HepG2 (cell line): ENCODE results near the gene ARHGAP29. TPM values are rescaled to one million over a fixed set of nuclear protein-coding genes. Genes with fewer than 3 reads are reported as not detected.

Experiments
- ARID4A ChIP-seq: sonication (generic); formaldehyde crosslinking; IDR thresholded peaks from 2 replicates; pipeline ENCODE4 v1.5.0; 2020; ENCODE audit warnings: mild to moderate bottlenecking, missing genetic modification reagents, borderline replicate concordance
- ATF7 ChIP-seq, 2 experiments: fragments of 450-650 bp in 1 of 2; sonication (generic) in 1 of 2; formaldehyde crosslinking in 1 of 2; IDR thresholded peaks; 2 replicates each; pipeline versions ENCODE4 v1.4.0 to v1.6.1; 2016 to 2020; ENCODE audit warnings: antibody characterized with exemption in 1 of 2, mild to moderate bottlenecking in 1 of 2, missing genetic modification reagents in 1 of 2
- DNMT3B ChIP-seq: conservative IDR thresholded peaks from 2 replicates; pipeline ENCODE4 v1.6.1; 2016; ENCODE audit warnings: missing biosample characterization, control low read depth
- GABPB1 ChIP-seq: IDR thresholded peaks from 2 replicates; pipeline ENCODE4 v1.6.1; 2016; ENCODE audit warnings: mild to moderate bottlenecking, missing genetic modification reagents, moderate library complexity, missing compliant biosample characterization
- HIC2 ChIP-seq: sonication (generic); formaldehyde crosslinking; IDR thresholded peaks from 2 replicates; pipeline ENCODE4 v1.9.0; 2022; ENCODE audit warnings: low read depth, missing genetic modification reagents
- HNF1B ChIP-seq: sonication (generic); formaldehyde crosslinking; IDR thresholded peaks from 2 replicates; pipeline ENCODE4 v1.5.1; 2020; ENCODE audit warnings: mild to moderate bottlenecking, moderate library complexity, missing genetic modification reagents
- HNRNPK ChIP-seq: fragments of 200-400 bp; formaldehyde crosslinking; IDR thresholded peaks from 2 replicates; pipeline ENCODE4 v1.6.1; 2018; ENCODE audit warnings: low read length, low read depth, moderate library complexity, mild to moderate bottlenecking; ENCODE audit not compliant: poor library complexity, severe bottlenecking
- KAT7 ChIP-seq: IDR thresholded peaks from 2 replicates; pipeline ENCODE4 v1.6.1; 2018; ENCODE audit warnings: borderline replicate concordance, missing compliant biosample characterization
- KDM5A ChIP-seq: fragments of 200-600 bp; sonication (generic); IDR thresholded peaks from 2 replicates; pipeline ENCODE4 v1.7.0; 2018; ENCODE audit warnings: antibody characterized with exemption, mild to moderate bottlenecking, low read length, borderline replicate concordance
- LRRFIP1 ChIP-seq: sonication (generic); formaldehyde crosslinking; conservative IDR thresholded peaks from 2 replicates; pipeline ENCODE4 v1.4.0; 2020; ENCODE audit warnings: missing genetic modification reagents
- PHF21A ChIP-seq: sonication (generic); formaldehyde crosslinking; IDR thresholded peaks from 2 replicates; pipeline ENCODE4 v1.5.0; 2020; ENCODE audit warnings: mild to moderate bottlenecking, missing genetic modification reagents
- RFX3 ChIP-seq: IDR thresholded peaks from 2 replicates; pipeline ENCODE4 v1.6.1; 2016; ENCODE audit warnings: missing biosample characterization, missing genetic modification reagents
- SATB2 ChIP-seq: sonication (generic); formaldehyde crosslinking; IDR thresholded peaks from 2 replicates; pipeline ENCODE4 v1.5.0; 2020; ENCODE audit warnings: missing genetic modification reagents
- SIX4 ChIP-seq: sonication (generic); formaldehyde crosslinking; IDR thresholded peaks from 2 replicates; pipeline ENCODE4 v1.4.0; 2020; ENCODE audit warnings: missing genetic modification reagents
- SMC3 ChIP-seq: IDR thresholded peaks from 2 replicates; pipeline ENCODE4 v1.6.1; 2011; ENCODE audit warnings: low read length, improper control_type of control experiment
- ZFAT ChIP-seq: sonication (generic); formaldehyde crosslinking; conservative IDR thresholded peaks from 2 replicates; pipeline ENCODE4 v1.8.1; 2023; ENCODE audit warnings: missing genetic modification reagents, inconsistent platforms
- ZNF3 ChIP-seq: IDR thresholded peaks from 2 replicates; pipeline ENCODE4 v1.7.0; 2017; ENCODE audit warnings: inconsistent platforms
- ZNF678 ChIP-seq: sonication (generic); formaldehyde crosslinking; IDR thresholded peaks from 2 replicates; pipeline ENCODE4 v1.4.0; 2020; ENCODE audit warnings: mild to moderate bottlenecking, missing genetic modification reagents
- polyA plus RNA-seq, 8 experiments: library from polyadenylated mRNA; depleted of rRNA in 3 of 8; stranded (reverse) in 7 of 8; unstranded in 1 of 8; fragments of >200 nt; fragmentation: Illumina TruSeq in 4 of 8; extraction: Trizol in 4 of 8; gene quantifications; 2 replicates each; pipeline versions ENCODE4 v1.2.1 to v1.2.3, GENCODE V29; 2011 to 2016; ENCODE audit warnings: low read depth in 4 of 8, missing spikeins in 1 of 8, mixed read lengths in 1 of 8; ENCODE audit not compliant: insufficient read depth in 1 of 8
- total RNA-seq, 5 experiments: library from RNA; depleted of rRNA; stranded (reverse); fragments of >200 nt; fragmentation: Illumina TruSeq; extraction: Trizol; gene quantifications; 2 replicates each; pipeline ENCODE4 v1.2.3, GENCODE V29; 2016; ENCODE audit warnings: low read depth in 1 of 5

Gene ARHGAP29
- total and polyA plus RNA-seq, 2 of the 13 experiments (the other 11 are each of a cell fraction or from before 2014, with no cell fraction given) = 12.8 to 18.3 TPM

- TF ChIP-seq LRRFIP1 (no peak), ZFAT (CRISPR knock-in tag) (no peak), ARID4A (CRISPR knock-in tag) (peak; percentile 88; the same call in 1 of the 2 replicates), HNF1B (CRISPR knock-in tag) (peak; percentile 32; the same call in 1 of the 2 replicates), ZNF678 (no peak), RFX3 (no peak), HIC2 (CRISPR knock-in tag) (no peak), ATF7 (IDR thresholded peaks at IDR 0.05) (no peak), ATF7 (CRISPR knock-in tag; IDR thresholded peaks at IDR 0.05) (no peak), SMC3 (no peak), ZNF3 (CRISPR knock-in tag) (no peak), SATB2 (CRISPR knock-in tag) (no peak), GABPB1 (CRISPR knock-in tag) (peak; percentile 59), PHF21A (CRISPR knock-in tag) (no peak), KDM5A (peak; percentile 36; the same call in 1 of the 2 replicates), SIX4 (CRISPR knock-in tag) (no peak), HNRNPK (no peak), KAT7 (CRISPR knock-in tag) (peak; percentile 49; the same call in 1 of the 2 replicates), DNMT3B (CRISPR knock-in tag) (no peak)
Observed at GRCh38 chr1:94237291-94238226, at the start of gene ARHGAP29 (continued).
